HG02981 (cell line): ENCODE data around the gene MOSMO.
"Not testable (repeated sequence)": the region's sequence is repeated elsewhere in the genome, so short reads cannot be mapped to it uniquely, and the experiment has no call there.

ENCODE experiments used
- ATAC-seq: cut with Tn5 transposase; IDR thresholded peaks from one replicate; pipeline ENCODE4 v1.9.1; 2021; ENCODE audit warnings: mild to moderate bottlenecking, moderate library complexity; ENCODE audit not compliant: unreplicated experiment

The MOSMO gene

DNA sequence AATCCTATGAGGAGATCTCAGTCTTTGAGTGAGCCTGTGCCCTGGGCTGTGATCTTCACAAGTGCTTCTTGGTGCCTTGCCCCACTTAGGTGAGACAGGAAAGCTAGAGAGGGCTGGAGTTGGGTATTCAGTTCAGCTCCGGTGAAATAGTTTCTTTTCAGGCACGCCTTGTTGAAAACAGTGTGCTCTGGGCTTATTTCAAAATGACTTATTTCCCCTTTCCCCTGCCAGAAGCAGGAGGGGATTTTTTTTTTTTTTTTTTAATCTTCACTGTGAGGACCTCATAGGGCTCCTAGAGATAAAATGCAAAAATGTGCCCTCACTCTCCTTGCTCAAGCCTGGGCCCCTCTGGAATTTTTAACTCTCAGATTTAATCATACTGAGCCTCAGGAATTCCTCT lies 27.2 kb downstream of the MOSMO start:
- no peak for ATAC-seq

GRCh38 chr16:22043882-22044281 lies 36.0 kb downstream of the MOSMO start:
- not testable (repeated sequence) for ATAC-seq

DNA sequence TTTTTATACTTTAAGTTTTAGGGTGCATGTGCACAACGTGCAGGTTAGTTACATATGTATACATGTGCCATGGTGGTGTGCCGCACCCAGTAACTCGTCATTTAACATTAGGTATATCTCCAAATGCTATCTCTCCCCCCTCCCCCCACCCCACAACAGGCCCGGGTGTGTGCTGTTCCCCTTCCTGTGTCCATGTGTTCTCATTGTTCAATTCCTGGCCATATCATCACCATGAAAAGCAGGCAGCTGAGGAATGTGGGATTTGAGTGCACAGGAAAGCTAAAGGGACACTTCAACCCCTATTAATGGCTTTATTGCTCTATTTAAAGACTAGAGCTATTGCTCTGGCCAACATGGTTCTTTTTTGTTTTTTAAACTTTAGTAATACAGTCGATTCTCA lies 38.0 kb downstream of the MOSMO start:
- ATAC-seq: not testable (repeated sequence)

DNA sequence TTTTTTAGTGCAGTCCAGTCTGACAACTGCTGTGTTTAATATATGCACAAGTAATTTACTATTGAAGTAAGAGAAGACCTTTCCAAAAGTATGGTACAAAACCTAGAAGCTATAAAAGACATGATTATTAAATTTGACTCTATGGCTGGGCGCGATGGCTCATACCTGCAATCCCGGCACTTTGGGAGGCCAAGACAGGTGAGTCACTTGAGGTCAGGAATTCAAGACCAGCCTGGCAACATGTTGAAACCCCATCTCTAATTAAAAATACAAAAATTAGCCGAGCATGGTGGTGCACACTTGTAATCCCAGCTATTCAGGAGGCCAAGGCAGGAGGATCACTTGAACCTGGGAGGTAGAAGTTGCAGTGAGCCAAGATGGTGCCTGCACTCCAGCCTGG lies 43.1 kb downstream of the MOSMO start:
- no peak for ATAC-seq

GRCh38 chr16:22052980-22053379 lies 45.1 kb downstream of the MOSMO start:
- no peak for ATAC-seq

DNA sequence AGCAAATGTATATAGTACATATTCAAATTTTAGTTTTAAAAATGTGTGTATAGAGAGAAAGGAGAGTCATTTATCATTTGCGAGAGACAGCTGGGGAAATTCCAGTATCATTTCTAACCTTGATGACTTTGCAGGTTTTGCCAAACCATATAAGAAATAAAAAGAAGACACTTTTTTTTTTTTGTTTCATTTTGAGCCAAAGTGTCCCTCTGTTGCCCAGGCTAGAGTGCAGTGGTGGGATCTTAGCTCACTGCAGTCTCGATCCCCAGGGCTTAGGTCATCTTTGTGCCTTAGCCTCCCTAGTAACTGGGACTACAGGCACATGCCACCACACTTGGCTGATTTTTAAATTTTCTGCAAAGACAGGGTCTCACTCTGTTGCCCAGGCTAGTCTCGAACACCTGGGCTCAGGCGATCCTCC lies 46.0 kb downstream of the MOSMO start:
- no peak for ATAC-seq

DNA sequence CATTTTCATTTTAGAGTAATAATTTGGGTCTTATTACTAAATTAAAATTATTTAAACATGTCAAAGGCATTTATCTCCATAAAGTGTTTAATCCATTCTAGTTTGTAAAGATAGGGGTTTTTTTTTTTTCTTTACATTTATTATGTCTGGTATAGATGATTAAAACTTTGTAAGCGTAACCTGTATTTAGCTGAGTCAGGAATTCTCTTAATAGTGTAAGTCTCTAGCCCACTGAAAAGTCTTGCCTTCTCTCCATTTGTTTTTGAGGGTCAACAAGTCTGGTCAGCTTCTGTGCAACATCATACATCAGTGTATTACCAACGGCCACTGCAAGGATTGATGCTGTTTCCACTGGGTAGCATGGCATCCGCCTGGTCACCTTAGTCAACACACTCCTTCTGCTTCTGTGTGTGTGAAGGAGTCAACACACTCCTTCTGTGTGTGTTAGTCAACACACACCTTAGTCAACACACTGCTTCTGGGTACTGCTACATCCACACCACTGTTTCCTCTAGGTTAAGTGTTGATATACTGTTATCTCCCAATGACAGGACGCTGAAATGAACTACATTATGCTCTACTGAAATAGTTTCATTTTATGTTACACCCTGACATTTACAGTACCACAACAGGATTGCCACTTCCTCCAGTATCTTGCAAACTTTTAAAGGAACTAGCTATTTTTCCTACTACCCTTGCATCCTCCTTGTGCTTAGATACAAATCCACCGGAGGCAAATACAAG lies 47.1 kb downstream of the MOSMO start:
- ATAC-seq: no peak

DNA sequence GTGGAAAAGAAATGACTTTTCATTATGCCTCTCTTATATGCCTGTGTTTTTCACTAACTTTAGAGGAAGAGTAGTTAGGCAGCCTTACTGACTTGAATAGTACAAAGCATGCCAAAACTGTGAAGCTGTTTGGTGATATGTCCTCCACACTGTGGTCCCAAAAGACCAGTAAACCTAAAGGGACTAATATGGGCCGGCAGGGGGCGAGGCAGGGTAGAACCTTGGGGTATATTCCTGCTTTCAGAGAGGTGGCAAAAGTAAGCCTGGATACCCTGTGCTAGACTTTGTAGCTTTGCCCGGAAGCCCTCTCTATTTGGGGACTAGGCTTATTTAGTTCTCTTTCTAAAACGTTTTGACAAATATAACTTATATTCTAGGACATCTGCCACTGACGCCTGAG lies 48.0 kb downstream of the MOSMO start:
- ATAC-seq: no peak

DNA sequence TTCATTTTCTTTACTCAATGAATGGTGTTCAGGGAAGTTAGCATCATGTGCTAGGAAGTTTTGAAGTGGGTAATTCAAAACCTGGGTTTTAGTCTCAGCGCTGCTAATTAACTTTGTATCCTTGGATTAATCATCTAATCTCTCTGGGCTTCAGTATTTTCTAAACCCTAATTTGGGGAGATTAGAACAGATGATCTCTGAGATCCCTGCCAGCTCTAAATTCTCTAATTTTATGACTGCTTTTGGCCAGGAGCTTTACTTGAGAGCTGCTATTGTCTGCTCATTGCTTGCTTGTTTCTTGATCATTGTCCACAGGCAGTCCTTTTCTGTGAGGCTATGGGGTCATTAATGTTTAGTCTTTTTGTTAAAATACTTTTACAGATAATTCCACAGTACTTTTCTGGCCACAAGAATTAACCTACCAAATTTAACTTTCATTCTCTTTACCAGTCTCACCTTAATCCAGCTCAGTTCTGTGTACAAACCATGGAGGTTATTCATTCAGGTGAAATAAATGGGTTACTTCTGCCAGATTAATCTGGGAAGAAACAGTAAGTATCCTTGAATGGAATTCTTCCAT lies 56.1 kb downstream of the MOSMO start:
- ATAC-seq: no peak

- no peak for ATAC-seq
Measured at GRCh38 chr16:22065252-22065651, 57.3 kb downstream of the MOSMO start.

- no peak for ATAC-seq
Measured at GRCh38 chr16:22070361-22071330, 62.7 kb downstream of the MOSMO start.

DNA sequence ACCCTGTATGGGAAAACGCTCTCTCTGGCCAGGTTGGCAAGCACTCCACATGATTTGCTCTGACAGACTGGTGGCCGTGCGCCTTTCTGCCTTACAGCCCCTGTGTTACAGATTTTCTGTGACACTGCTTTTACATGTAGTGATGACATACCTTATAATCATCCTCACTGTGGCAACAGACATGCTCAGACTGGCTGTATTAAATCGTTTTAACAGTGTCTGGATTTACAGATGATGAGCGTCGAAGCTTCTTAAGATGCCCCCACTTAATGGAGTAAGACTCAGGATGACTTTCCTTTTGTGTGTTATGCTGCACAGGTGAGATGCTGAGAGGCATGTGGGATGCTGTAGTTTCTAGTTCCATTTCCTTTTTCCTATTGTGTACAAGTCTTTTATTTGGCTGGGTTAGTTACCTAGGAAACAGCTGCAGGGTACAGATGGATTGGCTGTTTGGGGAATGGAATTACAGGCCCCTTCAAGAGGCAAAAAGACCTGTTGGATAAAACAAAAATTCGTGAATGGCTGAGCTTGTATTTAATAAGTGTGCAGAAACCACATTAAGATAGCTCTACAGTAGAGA lies 63.5 kb downstream of the MOSMO start:
- no peak for ATAC-seq

DNA sequence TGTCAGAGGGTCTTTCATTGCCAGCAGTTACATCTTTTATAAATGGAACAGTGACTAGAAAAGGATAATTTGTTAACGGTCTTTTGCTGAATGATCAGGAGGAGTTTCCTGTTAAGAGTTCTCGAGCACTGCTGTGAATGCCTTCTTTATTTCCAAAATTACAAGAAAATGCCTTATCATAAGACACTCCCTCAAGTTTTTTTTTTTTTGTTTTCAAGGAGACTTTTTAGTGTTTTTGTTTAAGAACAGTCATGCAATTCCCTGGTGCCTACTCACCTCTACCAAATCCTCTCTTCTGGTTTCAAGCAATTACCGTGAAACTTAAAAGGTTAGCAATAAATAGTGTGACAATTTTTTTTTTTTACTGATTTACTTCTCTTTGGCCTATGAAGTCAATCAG lies 65.4 kb downstream of the MOSMO start:
- no peak for ATAC-seq

DNA sequence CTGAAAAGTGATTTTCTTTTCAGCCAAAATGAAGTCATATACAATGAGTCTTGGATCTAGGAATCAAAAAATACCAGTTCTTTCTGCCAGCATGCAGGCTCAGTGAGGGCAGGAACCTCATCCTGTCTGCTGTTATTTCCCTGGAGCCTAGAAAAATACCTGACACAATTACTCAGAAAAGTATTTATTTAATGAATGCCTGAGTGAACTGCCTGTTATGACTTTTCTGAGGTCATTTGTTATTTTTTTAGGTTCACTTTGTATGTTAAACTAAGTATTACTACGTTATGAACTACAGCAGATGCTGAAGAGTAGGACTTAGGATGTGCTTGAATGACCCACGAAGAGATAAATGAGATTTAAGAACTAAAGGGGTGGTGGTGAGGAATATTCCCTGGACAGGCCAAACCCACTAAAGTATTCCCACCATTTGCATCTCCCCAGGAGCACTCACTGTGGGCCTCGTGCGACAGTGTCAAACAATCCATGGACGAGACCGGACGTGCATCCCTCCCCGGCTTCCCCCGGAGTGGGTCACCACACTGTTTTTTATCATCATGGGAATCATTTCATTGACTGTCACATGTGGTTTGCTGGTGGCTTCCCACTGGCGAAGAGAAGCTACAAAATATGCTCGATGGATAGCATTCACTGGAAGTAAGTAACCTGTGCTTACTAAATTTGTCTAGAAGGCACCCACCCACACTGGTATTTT lies 67.3 kb downstream of the MOSMO start:
- no peak for ATAC-seq

DNA sequence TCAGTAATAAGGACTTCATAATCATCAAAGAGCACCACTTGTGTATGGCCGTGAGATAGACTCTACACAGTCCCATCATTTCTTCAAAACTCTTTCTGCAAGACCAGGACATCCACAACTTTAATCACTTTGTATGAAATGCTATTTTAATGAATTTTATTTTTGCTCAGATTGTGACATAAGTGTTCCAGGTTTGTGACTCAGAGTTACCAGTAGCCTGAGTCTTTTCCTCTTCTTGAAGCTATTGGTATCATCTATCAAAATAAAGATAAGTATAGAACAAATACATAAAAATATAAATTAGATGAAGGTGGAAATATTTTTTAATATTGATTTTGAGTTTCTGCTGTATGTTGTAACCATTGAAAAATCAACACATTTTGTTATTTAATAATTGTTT lies 67.9 kb downstream of the MOSMO start:
- no peak for ATAC-seq

GRCh38 chr16:22077700-22078313 lies 69.9 kb downstream of the MOSMO start:
- ATAC-seq: no peak

GRCh38 chr16:22078656-22079055 lies 70.7 kb downstream of the MOSMO start:
- ATAC-seq: no peak

DNA sequence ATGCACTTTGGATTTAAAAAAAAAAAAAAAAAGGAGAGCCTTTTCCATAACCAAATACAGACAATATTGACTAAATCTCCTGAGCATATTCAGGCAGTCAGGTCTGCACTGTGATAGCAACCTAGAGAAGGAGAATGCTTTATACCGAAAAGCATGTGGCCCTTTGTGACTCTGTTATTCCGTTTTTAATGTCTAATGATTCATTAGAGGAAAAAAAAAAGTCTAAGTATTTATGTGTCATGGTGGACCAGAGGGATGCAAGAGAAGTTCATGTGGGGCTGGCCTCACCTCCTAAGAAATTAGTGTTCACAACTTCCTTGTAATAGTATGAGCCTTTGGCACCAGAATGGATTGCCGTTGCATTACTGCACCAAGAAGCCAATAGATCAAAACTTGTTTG lies 73.1 kb downstream of the MOSMO start:
- ATAC-seq: no peak

- no peak for ATAC-seq
Measured at GRCh38 chr16:22086440-22086839, 78.5 kb downstream of the MOSMO start.

- no peak for ATAC-seq
Measured at GRCh38 chr16:22088642-22089041, 80.7 kb downstream of the MOSMO start.
